Type B pancreatic cell (in vitro differentiated cells): ENCODE measurements around the gene TBL1X. TPM values are rescaled to one million over a fixed set of nuclear protein-coding genes. Genes with fewer than 3 reads are reported as not detected.

Source experiments
- DNase-seq: peaks from one replicate; pipeline ENCODE4 v3.0.0; 2021; ENCODE audit warnings: mixed read lengths; ENCODE audit not compliant: unreplicated experiment; ENCODE audit errors: extremely low spot score
- H3K27ac Mint-ChIP-seq: 2 replicates; pipeline ENCODE4 v1.8.0; 2021; ENCODE audit warnings: mild to moderate bottlenecking, mixed read lengths
- H3K27me3 Mint-ChIP-seq: 2 replicates; pipeline ENCODE4 v1.8.0; 2021; ENCODE audit warnings: mixed read lengths
- H3K36me3 Mint-ChIP-seq: 2 replicates; pipeline ENCODE4 v1.8.0; 2021; ENCODE audit warnings: mixed read lengths
- H3K4me1 Mint-ChIP-seq: one replicate; pipeline ENCODE4 v1.8.0; 2021; ENCODE audit warnings: mixed read lengths; ENCODE audit not compliant: unreplicated experiment
- H3K4me3 Mint-ChIP-seq: 2 replicates; pipeline ENCODE4 v1.8.0; 2021; ENCODE audit warnings: mild to moderate bottlenecking, mixed read lengths
- H3K9me3 Mint-ChIP-seq: 2 replicates; pipeline ENCODE4 v1.8.0; 2021; ENCODE audit warnings: mixed read lengths
- CTCF ChIP-seq: fragments of 200-600 bp; sonication (generic); conservative IDR thresholded peaks from 2 replicates; pipeline ENCODE4 v1.5.0; 2021; ENCODE audit warnings: antibody characterized with exemption, mild to moderate bottlenecking
- total RNA-seq: library from RNA; stranded (reverse); gene quantifications from 2 replicates; pipeline ENCODE4 v1.2.1, GENCODE V29; 2021; ENCODE audit warnings: low replicate concordance

The TBL1X gene
- total RNA-seq, 1 donor from 2014 or later: 41.3 TPM

- no peak overlapping the region for H3K4me3 Mint-ChIP-seq
- no peaks in the 10 kb centered on the region for H3K27me3 Mint-ChIP-seq
- peaks cover 12% of the 10 kb centered on the region for H3K36me3 Mint-ChIP-seq
- H3K27ac Mint-ChIP-seq: no peak overlapping the region
- no peak for DNase-seq
- H3K9me3 Mint-ChIP-seq: no peaks in the 10 kb centered on the region
- no peaks in the 10 kb centered on the region for H3K4me1 Mint-ChIP-seq
- no peak for TF ChIP-seq CTCF
Observed at GRCh38 chrX:9657590-9658256, 192.9 kb downstream of the TBL1X start.

- no peak overlapping the region for H3K4me3 Mint-ChIP-seq
- H3K9me3 Mint-ChIP-seq: no peaks in the 10 kb centered on the region
- H3K4me1 Mint-ChIP-seq: no peaks in the 10 kb centered on the region
- no peak for TF ChIP-seq CTCF
- no peaks in the 10 kb centered on the region for H3K27me3 Mint-ChIP-seq
- H3K27ac Mint-ChIP-seq: no peak overlapping the region
- H3K36me3 Mint-ChIP-seq: peaks cover 12% of the 10 kb centered on the region
- no peak for DNase-seq
Observed at GRCh38 chrX:9658409-9658808, 193.6 kb downstream of the TBL1X start.

- DNase-seq: no peak
- Mint-ChIP-seq H3K9me3 (no peaks in the 10 kb centered on the region), H3K36me3 (peaks cover 9% of the 10 kb centered on the region), H3K4me3 (no peak overlapping the region), H3K27ac (no peak overlapping the region), H3K4me1 (no peaks in the 10 kb centered on the region), H3K27me3 (no peaks in the 10 kb centered on the region)
- no peak for TF ChIP-seq CTCF
Observed at GRCh38 chrX:9659571-9660195, 194.8 kb downstream of the TBL1X start.

GRCh38 chrX:9662148-9662547 lies 197.3 kb downstream of the TBL1X start:
- H3K4me3 Mint-ChIP-seq: no peak overlapping the region
- no peaks in the 10 kb centered on the region for H3K4me1 Mint-ChIP-seq
- TF ChIP-seq CTCF: no peak
- H3K9me3 Mint-ChIP-seq: no peaks in the 10 kb centered on the region
- peaks cover 12% of the 10 kb centered on the region for H3K36me3 Mint-ChIP-seq
- DNase-seq: no peak
- no peaks in the 10 kb centered on the region for H3K27me3 Mint-ChIP-seq
- H3K27ac Mint-ChIP-seq: no peak overlapping the region

- no peak overlapping the region for H3K4me3 Mint-ChIP-seq
- DNase-seq: no peak
- H3K36me3 Mint-ChIP-seq: peaks cover 11% of the 10 kb centered on the region
- H3K4me1 Mint-ChIP-seq: no peaks in the 10 kb centered on the region
- no peak overlapping the region for H3K27ac Mint-ChIP-seq
- TF ChIP-seq CTCF: no peak
- H3K27me3 Mint-ChIP-seq: no peaks in the 10 kb centered on the region
- no peaks in the 10 kb centered on the region for H3K9me3 Mint-ChIP-seq
Observed at GRCh38 chrX:9663216-9663615, 198.4 kb downstream of the TBL1X start.
